GM12878 (cell line): ENCODE measurements around the gene MED1. TPM values are rescaled to one million over a fixed set of nuclear protein-coding genes. Genes with fewer than 3 reads are reported as not detected.

Experiments
- ATAC-seq: fragments of 200-7000 bp; cut with Tn5 transposase; 3 replicates; pipeline ENCODE4 v1.9.1; 2020; ENCODE audit warnings: mild to moderate bottlenecking, moderate library complexity
- BruUV-seq: library from RNA; stranded (reverse); fragments of 400-500 nt; replicated peaks from 2 replicates; lab custom pipeline; 2021; lab: Mats Ljungman, UMichigan
- CTCF ChIA-PET: fragments of 300-600 bp; sonication (Branson Sonifier 250); formaldehyde crosslinking; extraction: SDS; loops from one replicate; lab custom pipeline; 2021; ENCODE audit warnings: inconsistent platforms; lab: Yijun Ruan, JAX
- POLR2A ChIA-PET: fragments of 350-600 bp; formaldehyde crosslinking; extraction: SDS; loops from one replicate; lab custom pipeline; 2021; ENCODE audit warnings: inconsistent platforms; lab: Charles Lee
- RAD21 ChIA-PET: fragments of 300-600 bp; sonication (Branson Sonifier 250); formaldehyde crosslinking; loops from one replicate; lab custom pipeline; 2023; ENCODE audit warnings: antibody characterized with exemption; ENCODE audit not compliant: unreplicated experiment; lab: Charles Lee
- SMC1A ChIA-PET: fragments of 300-600 bp; sonication (Branson Sonifier 250); formaldehyde crosslinking; loops from one replicate; lab custom pipeline; 2023; ENCODE audit not compliant: unreplicated experiment, uncharacterized antibody; lab: Charles Lee
- DNase-seq: peaks from one replicate; pipeline ENCODE4 v3.0.0-alpha.2; 2011; ENCODE audit warnings: low read depth, low spot score
- FAIRE-seq: peaks from 3 replicates; lab custom pipeline; 2011; peaks lifted over from hg19 to GRCh38; lab: Jason Lieb, UNC
- H2AFZ ChIP-seq: 2 replicates; pipeline ENCODE4 v1.6.0; 2011; ENCODE audit warnings: low read depth, low read length, control low read depth; ENCODE audit not compliant: control insufficient read depth
- H3K27ac ChIP-seq: 2 replicates; pipeline ENCODE4 v1.5.1; 2011; ENCODE audit warnings: control low read depth; ENCODE audit not compliant: control insufficient read depth, insufficient read depth
- H3K27me3 ChIP-seq, 2 experiments: replicated peaks in 1 of 2; 2 replicates each; pipeline versions ENCODE4 v1.6.0 to v1.6.1; 2011; ENCODE audit warnings: low read length in 1 of 2; ENCODE audit not compliant: control insufficient read depth in 2 of 2, insufficient read depth in 2 of 2
- H3K36me3 ChIP-seq, 2 experiments: 2 replicates each; pipeline ENCODE4 v1.5.1; 2011; ENCODE audit warnings: low read length in 1 of 2; ENCODE audit not compliant: control insufficient read depth in 2 of 2, insufficient read depth in 2 of 2
- H3K4me1 ChIP-seq: 2 replicates; pipeline ENCODE4 v1.6.1; 2011; ENCODE audit warnings: mild to moderate bottlenecking, low read length, moderate library complexity, mixed read lengths; ENCODE audit not compliant: control insufficient read depth, insufficient read depth
- H3K4me2 ChIP-seq: 2 replicates; pipeline ENCODE4 v1.6.0; 2011; ENCODE audit warnings: control low read depth; ENCODE audit not compliant: control insufficient read depth, insufficient read depth
- H3K4me3 ChIP-seq: fragments of 200-600 bp; sonication (generic); 2 replicates; pipeline ENCODE4 v1.5.1; 2016
- H3K79me2 ChIP-seq: 2 replicates; pipeline ENCODE4 v1.6.0; 2011; ENCODE audit warnings: low read length; ENCODE audit not compliant: control insufficient read depth, insufficient read depth
- H3K9ac ChIP-seq: 2 replicates; pipeline ENCODE4 v1.8.0; 2011; ENCODE audit warnings: low read length, control low read depth, mixed read lengths; ENCODE audit not compliant: control insufficient read depth, insufficient read depth
- H3K9me3 ChIP-seq: replicated peaks from 3 replicates; pipeline ENCODE4 v1.5.1; 2011; ENCODE audit warnings: mild to moderate bottlenecking, low read length; ENCODE audit not compliant: control insufficient read depth, insufficient read depth
- H4K20me1 ChIP-seq: 2 replicates; pipeline ENCODE4 v1.6.0; 2011; ENCODE audit not compliant: control insufficient read depth, insufficient read depth
- BCL11A ChIP-seq: IDR thresholded peaks from 2 replicates; pipeline ENCODE4 v1.6.1; 2011; ENCODE audit warnings: low read depth, low read length
- BMI1 ChIP-seq: fragments of 450-650 bp; IDR thresholded peaks from 2 replicates; pipeline ENCODE4 v1.6.1; 2016; ENCODE audit warnings: mild to moderate bottlenecking, moderate library complexity, borderline replicate concordance
- BRCA1 ChIP-seq: IDR thresholded peaks from 2 replicates; pipeline ENCODE4 v1.6.1; 2011; ENCODE audit warnings: low read depth, low read length, improper control_type of control experiment
- DPF2 ChIP-seq: fragments of 450-650 bp; IDR thresholded peaks from 2 replicates; pipeline ENCODE4 v1.6.1; 2017; ENCODE audit warnings: mild to moderate bottlenecking
- IRF3 ChIP-seq: fragments of 450-650 bp; IDR thresholded peaks from 2 replicates; pipeline ENCODE4 v1.6.1; 2014; ENCODE audit warnings: mild to moderate bottlenecking
- IRF5 ChIP-seq: fragments of 450-650 bp; IDR thresholded peaks from 2 replicates; pipeline ENCODE4 v1.6.1; 2017; ENCODE audit warnings: borderline replicate concordance
- KAT2A ChIP-seq: conservative IDR thresholded peaks from 2 replicates; pipeline ENCODE4 v1.6.1; 2011; ENCODE audit warnings: low read depth, low read length; ENCODE audit not compliant: control insufficient read depth
- MEF2B ChIP-seq: fragments of 450-650 bp; IDR thresholded peaks from 2 replicates; pipeline ENCODE4 v1.6.1; 2018; ENCODE audit warnings: mild to moderate bottlenecking, moderate library complexity; ENCODE audit not compliant: partially characterized antibody, poor library complexity, severe bottlenecking
- NFYB ChIP-seq: IDR thresholded peaks from 2 replicates; pipeline ENCODE4 v1.6.1; 2011; ENCODE audit warnings: low read depth, mild to moderate bottlenecking, low read length, improper control_type of control experiment, moderate library complexity; ENCODE audit not compliant: insufficient read depth
- NR2F1 ChIP-seq: fragments of 450-650 bp; conservative IDR thresholded peaks from 2 replicates; pipeline ENCODE4 v1.6.1; 2017; ENCODE audit warnings: mild to moderate bottlenecking
- RAD21 ChIP-seq: IDR thresholded peaks from 2 replicates; pipeline ENCODE4 v1.6.1; 2011; ENCODE audit warnings: mild to moderate bottlenecking, low read depth, low read length, moderate library complexity; ENCODE audit not compliant: insufficient read depth
- STAT1 ChIP-seq: fragments of 450-650 bp; conservative IDR thresholded peaks from 2 replicates; pipeline ENCODE4 v1.6.1; 2014; ENCODE audit warnings: antibody characterized with exemption, mild to moderate bottlenecking
- SUPT20H ChIP-seq: IDR thresholded peaks from 2 replicates; pipeline ENCODE4 v1.6.1; 2011; ENCODE audit warnings: low read depth, mild to moderate bottlenecking, low read length, moderate library complexity, borderline replicate concordance; ENCODE audit not compliant: control insufficient read depth
- USF1 ChIP-seq: IDR thresholded peaks from 2 replicates; pipeline ENCODE4 v1.6.1; 2011; ENCODE audit warnings: borderline replicate concordance, low read depth, mild to moderate bottlenecking, moderate library complexity, mixed read lengths, low read length; ENCODE audit not compliant: insufficient read depth; ENCODE audit errors: extremely low read length
- ZBTB40 ChIP-seq: fragments of 450-650 bp; IDR thresholded peaks from 2 replicates; pipeline ENCODE4 v1.6.1; 2016; ENCODE audit warnings: mild to moderate bottlenecking, moderate library complexity, borderline replicate concordance
- WGBS: methylation state at CpG from one replicate; pipeline ENCODE4 v1.1.6; 2016; ENCODE audit warnings: low lambda C conversion rate; ENCODE audit not compliant: insufficient replicate concordance, insufficient coverage; ENCODE audit errors: missing lambda C conversion rate; 5-methylcytosine and 5-hydroxymethylcytosine counted together
- in situ Hi-C: fragments of 300-500 bp; cut with MboI; formaldehyde crosslinking; loops from 9 replicates; pipeline ENCODE4 v1.14.3; 2018; ENCODE audit warnings: mixed read lengths
- intact Hi-C: fragments of 100-400 bp; cut with micrococcal nuclease; formaldehyde crosslinking; loops from one replicate; pipeline ENCODE4 v1.14.2; 2022; ENCODE audit not compliant: unreplicated experiment
- polyA plus RNA-seq, 11 experiments: library from polyadenylated mRNA; depleted of rRNA in 4 of 11; unstranded in 6 of 11; stranded (reverse) in 5 of 11; fragments of >200 nt; fragmentation: Nextera tagmentation in 4 of 11; fragmentation: Illumina TruSeq in 1 of 11; extraction: Ambion mirVana in 4 of 11; extraction: Trizol in 1 of 11; gene quantifications; 1 replicate in 1 of 11; 2 replicates in 10 of 11; pipeline versions ENCODE4 v1.2.1 to v1.2.3, GENCODE V29; 2011 to 2016; ENCODE audit warnings: inconsistent platforms in 2 of 11, missing spikeins in 2 of 11, low read depth in 1 of 11
- total RNA-seq, 4 experiments: library from RNA; depleted of rRNA in 3 of 4; stranded (reverse); fragments of >200 nt in 3 of 4; fragmentation: Illumina TruSeq in 1 of 4; extraction: Trizol in 1 of 4; gene quantifications; 2 replicates each; pipeline versions ENCODE4 v1.2.1 to v1.2.3, GENCODE V29; 2013 to 2021

MED1 gene
- total and polyA plus RNA-seq, 10 of the 15 experiments (the other 5 are each of a cell fraction or from before 2014, with no cell fraction given), result 8.7 to 50.1 (median 30.1) TPM

GRCh38 chr17:39483506-39483905, 32.4 kb upstream of the MED1 start:
- peaks cover 40% of the 10 kb centered on the region for H3K4me1 ChIP-seq
- no peak for FAIRE-seq
- no peaks in the 10 kb centered on the region for H3K9me3 ChIP-seq
- no peaks in the 10 kb centered on the region for H3K27me3 ChIP-seq
- POLR2A ChIA-PET, result interaction anchor here (1.1 kb wide), 1 partner anchor 33 kb away, joined by 6 read pairs; the partner anchor contains the start of gene MED1
- H2AFZ ChIP-seq, result no peak overlapping the region
- peak overlapping the region; percentile 46 for H3K27ac ChIP-seq
- peaks cover 22% of the 10 kb centered on the region for H3K79me2 ChIP-seq
- ATAC-seq, result no peak
- H3K4me3 ChIP-seq, result no peak overlapping the region
- SMC1A ChIA-PET, result no interaction called here
- no peaks in the 10 kb centered on the region for H4K20me1 ChIP-seq
- WGBS, result 98% methylated on average over 6 of the region's 6 CpGs
- DNase-seq, result no peak
- no TSS peak for BruUV-seq
- intact Hi-C loops (no loop called here), in situ Hi-C loops (no loop called here)
- H3K9ac ChIP-seq, result no peak overlapping the region
- peak overlapping the region; percentile 75; the same call in 1 of the 2 replicates for H3K4me2 ChIP-seq
- TF ChIP-seq MEF2B (no peak), STAT1 (no peak), RAD21 (no peak), USF1 (no peak), BCL11A (no peak), KAT2A (no peak), NR2F1 (no peak), SUPT20H (no peak), DPF2 (no peak), IRF5 (no peak), NFYB (no peak), IRF3 (no peak), ZBTB40 (no peak), BRCA1 (no peak), BMI1 (no peak)
- CTCF ChIA-PET, result no interaction called here
- RAD21 ChIA-PET, result no interaction called here
- H3K36me3 ChIP-seq, result peaks cover 0 to 10% of the 10 kb centered on the region in 2 experiments; a peak in 2 of 4 replicates
